ENCODE results near the gene LDLRAD1. TPM values are rescaled to one million over a fixed set of nuclear protein-coding genes. Genes with fewer than 3 reads are reported as not detected.
"Not testable (repeated sequence)": the region's sequence is repeated elsewhere in the genome, so short reads cannot be mapped to it uniquely, and the experiment has no call there.

Gene LDLRAD1
- total and polyA plus RNA-seq, 2 experiments from 2014 or later, result not detected

GRCh38 chr1:53994516-53994915 is 23.5 kb downstream of the LDLRAD1 start:
- DNase-seq (ENCODE audit: low spot score); H3K27ac Mint-ChIP-seq; H3K36me3 Mint-ChIP-seq (ENCODE audit: low read depth); H3K4me3 Mint-ChIP-seq; H3K79me2 ChIP-seq (replicated peaks; ENCODE audit: insufficient read depth); H3K36me3 ChIP-seq (ENCODE audit: insufficient read depth); H3K27ac ChIP-seq (ENCODE audit: low read depth); H3K4me1 ChIP-seq (ENCODE audit: insufficient read depth); H2AFZ ChIP-seq; ATAC-seq; H3K27me3 ChIP-seq (ENCODE audit: insufficient read depth); H3K9me2 ChIP-seq (ENCODE audit: insufficient read depth); H3K4me1 Mint-ChIP-seq; H3F3A ChIP-seq (replicated peaks; ENCODE audit: low read depth); H3K9me3 Mint-ChIP-seq; H3K27me3 Mint-ChIP-seq (ENCODE audit: insufficient read depth, low read depth, poor library complexity); H4K20me1 ChIP-seq (replicated peaks; ENCODE audit: insufficient read depth); H3K4me3 ChIP-seq; H3K4me2 ChIP-seq: not testable (repeated sequence)

GRCh38 chr1:53992085-53992874 is 25.7 kb downstream of the LDLRAD1 start:
- Histone ChIP-seq H3K79me2 (replicated peaks; ENCODE audit: insufficient read depth) (no peaks in the 10 kb centered on the region), H3K4me2 (no peak overlapping the region), H3K36me3 (ENCODE audit: insufficient read depth) (no peaks in the 10 kb centered on the region), H3K9me2 (ENCODE audit: insufficient read depth) (no peaks in the 10 kb centered on the region), H3F3A (replicated peaks; ENCODE audit: low read depth) (no peaks in the 10 kb centered on the region), H3K4me3 (no peak overlapping the region), H2AFZ (no peak overlapping the region), H3K27ac (ENCODE audit: low read depth) (no peak overlapping the region), H3K4me1 (ENCODE audit: insufficient read depth) (no peaks in the 10 kb centered on the region), H4K20me1 (replicated peaks; ENCODE audit: insufficient read depth) (no peaks in the 10 kb centered on the region), H3K27me3 (ENCODE audit: insufficient read depth) (no peaks in the 10 kb centered on the region)
- Mint-ChIP-seq H3K36me3 (ENCODE audit: low read depth) (no peaks in the 10 kb centered on the region), H3K27ac (no peak overlapping the region), H3K4me1 (no peaks in the 10 kb centered on the region), H3K4me3 (no peak overlapping the region), H3K27me3 (ENCODE audit: insufficient read depth, low read depth, poor library complexity) (no peaks in the 10 kb centered on the region), H3K9me3 (peaks cover 4% of the 10 kb centered on the region; the same call in 2 of the 3 replicates)
- TF ChIP-seq ZNF331 (CRISPR knock-in tag; IDR thresholded peaks at IDR 0.05; ENCODE audit: low read depth), result no peak
- no peak for TF ChIP-seq ZNF114 (CRISPR knock-in tag; IDR thresholded peaks at IDR 0.05)
- TF ChIP-seq CTCF (conservative IDR thresholded peaks at IDR 0.05; ENCODE audit: low read depth in 2 of 2), result peak; percentile 32 to 65; a peak in 3 of 4 replicates
- no peak for TF ChIP-seq JUNB (IDR thresholded peaks at IDR 0.05; ENCODE audit: unreplicated experiment)
- TF ChIP-seq STAT1 (IDR thresholded peaks at IDR 0.05; ENCODE audit: unreplicated experiment), result no peak
- TF ChIP-seq NANOG (IDR thresholded peaks at IDR 0.05; ENCODE audit: borderline replicate concordance), result no peak
- no peak for TF ChIP-seq ZNF462 (CRISPR knock-in tag; IDR thresholded peaks at IDR 0.05)
- TF ChIP-seq, protein P1, sequence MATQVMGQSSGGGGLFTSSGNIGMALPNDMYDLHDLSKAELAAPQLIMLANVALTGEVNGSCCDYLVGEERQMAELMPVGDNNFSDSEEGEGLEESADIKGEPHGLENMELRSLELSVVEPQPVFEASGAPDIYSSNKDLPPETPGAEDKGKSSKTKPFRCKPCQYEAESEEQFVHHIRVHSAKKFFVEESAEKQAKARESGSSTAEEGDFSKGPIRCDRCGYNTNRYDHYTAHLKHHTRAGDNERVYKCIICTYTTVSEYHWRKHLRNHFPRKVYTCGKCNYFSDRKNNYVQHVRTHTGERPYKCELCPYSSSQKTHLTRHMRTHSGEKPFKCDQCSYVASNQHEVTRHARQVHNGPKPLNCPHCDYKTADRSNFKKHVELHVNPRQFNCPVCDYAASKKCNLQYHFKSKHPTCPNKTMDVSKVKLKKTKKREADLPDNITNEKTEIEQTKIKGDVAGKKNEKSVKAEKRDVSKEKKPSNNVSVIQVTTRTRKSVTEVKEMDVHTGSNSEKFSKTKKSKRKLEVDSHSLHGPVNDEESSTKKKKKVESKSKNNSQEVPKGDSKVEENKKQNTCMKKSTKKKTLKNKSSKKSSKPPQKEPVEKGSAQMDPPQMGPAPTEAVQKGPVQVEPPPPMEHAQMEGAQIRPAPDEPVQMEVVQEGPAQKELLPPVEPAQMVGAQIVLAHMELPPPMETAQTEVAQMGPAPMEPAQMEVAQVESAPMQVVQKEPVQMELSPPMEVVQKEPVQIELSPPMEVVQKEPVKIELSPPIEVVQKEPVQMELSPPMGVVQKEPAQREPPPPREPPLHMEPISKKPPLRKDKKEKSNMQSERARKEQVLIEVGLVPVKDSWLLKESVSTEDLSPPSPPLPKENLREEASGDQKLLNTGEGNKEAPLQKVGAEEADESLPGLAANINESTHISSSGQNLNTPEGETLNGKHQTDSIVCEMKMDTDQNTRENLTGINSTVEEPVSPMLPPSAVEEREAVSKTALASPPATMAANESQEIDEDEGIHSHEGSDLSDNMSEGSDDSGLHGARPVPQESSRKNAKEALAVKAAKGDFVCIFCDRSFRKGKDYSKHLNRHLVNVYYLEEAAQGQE (IDR thresholded peaks at IDR 0.05; ENCODE audit: unreplicated experiment), result no peak
- DNase-seq (ENCODE audit: low spot score), result peak; percentile 43
- peak; percentile 89 for ATAC-seq
